ENCODE measurements around the gene AEN. TPM values are rescaled to one million over a fixed set of nuclear protein-coding genes. Genes with fewer than 3 reads are reported as not detected.
A peak's percentile ranks its signal among the peaks of the same experiment; 100 is the strongest.
"Not testable (repeated sequence)": the region's sequence is repeated elsewhere in the genome, so short reads cannot be mapped to it uniquely, and the experiment has no call there.

Gene AEN
- total RNA-seq, 1 donor from 2014 or later = 48.4 TPM

DNA sequence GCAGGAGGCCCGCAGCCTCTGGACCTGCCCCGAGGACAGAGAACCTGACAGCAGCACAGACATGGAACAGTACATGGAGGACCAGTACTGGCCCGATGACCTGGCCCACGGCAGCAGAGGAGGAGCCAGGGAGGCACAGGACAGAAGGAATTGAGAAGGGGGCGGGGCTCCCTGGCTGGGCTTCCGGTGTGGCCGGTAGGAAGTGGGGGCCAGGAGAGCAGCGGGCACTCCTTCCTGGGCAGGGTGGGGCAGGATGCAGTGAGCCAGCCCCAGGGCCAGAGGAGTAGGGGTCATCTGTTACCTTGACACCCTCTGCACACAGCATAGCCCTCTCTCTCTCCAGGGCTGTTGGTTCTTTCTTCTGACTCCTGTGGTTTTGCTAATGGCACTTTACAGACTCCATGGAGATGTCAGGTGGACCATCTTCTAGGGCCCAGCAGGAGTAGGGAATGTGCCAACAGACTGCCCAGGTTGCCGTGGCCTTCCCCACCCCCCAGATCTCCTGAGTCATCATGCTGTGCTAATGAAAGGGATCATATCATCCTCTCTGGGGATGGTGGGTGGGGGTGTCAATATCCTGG is 9.1 kb downstream of the AEN start:
- no peaks in the 10 kb centered on the region for H3K27me3 ChIP-seq (ENCODE audit: control insufficient read depth, insufficient read depth, low read length)
- peak; percentile 55 for DNase-seq (ENCODE audit: low read depth)
- FAIRE-seq = no peak
- TF ChIP-seq, protein P1, sequence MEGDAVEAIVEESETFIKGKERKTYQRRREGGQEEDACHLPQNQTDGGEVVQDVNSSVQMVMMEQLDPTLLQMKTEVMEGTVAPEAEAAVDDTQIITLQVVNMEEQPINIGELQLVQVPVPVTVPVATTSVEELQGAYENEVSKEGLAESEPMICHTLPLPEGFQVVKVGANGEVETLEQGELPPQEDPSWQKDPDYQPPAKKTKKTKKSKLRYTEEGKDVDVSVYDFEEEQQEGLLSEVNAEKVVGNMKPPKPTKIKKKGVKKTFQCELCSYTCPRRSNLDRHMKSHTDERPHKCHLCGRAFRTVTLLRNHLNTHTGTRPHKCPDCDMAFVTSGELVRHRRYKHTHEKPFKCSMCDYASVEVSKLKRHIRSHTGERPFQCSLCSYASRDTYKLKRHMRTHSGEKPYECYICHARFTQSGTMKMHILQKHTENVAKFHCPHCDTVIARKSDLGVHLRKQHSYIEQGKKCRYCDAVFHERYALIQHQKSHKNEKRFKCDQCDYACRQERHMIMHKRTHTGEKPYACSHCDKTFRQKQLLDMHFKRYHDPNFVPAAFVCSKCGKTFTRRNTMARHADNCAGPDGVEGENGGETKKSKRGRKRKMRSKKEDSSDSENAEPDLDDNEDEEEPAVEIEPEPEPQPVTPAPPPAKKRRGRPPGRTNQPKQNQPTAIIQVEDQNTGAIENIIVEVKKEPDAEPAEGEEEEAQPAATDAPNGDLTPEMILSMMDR (IDR thresholded peaks at IDR 0.05; ENCODE audit: insufficient read depth, low read length, severe bottlenecking) = no peak
- peaks cover 33% of the 10 kb centered on the region for H3K36me3 ChIP-seq (ENCODE audit: control insufficient read depth, insufficient read depth, low read length)
- no peak overlapping the region for H3K4me3 ChIP-seq (ENCODE audit: low read depth, low read length)

DNA sequence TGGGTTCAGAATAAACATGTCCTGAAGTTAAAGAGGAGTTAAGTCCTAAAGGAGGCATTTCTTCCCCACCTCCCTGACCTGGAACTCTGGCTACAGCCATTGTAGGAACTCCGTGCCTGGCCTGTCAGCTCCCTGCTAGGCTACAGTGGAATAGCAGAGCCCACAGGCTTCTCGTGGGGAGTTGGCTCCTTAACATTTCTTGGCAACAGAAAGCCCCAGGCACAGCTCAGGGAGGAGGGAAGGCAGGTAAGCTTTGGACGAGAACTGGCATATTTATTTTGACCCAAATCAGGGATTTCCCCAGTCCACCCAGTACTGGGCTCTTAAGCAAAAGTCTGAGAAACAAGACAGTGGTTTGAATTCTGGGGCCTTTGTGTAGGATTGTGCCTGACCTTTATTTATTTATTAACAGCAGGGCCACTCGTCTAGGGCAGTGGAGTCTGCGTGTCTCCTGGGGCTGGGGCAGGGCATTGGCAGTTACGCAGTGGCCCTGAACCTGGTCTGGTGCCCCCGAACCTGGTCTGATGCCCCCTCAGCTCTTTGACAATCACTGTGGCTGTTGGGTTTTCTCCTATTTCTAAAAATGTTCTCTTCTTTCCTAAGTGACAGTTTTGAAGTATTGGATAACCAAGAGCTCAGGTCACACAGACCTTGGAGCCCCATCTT is 9.8 kb downstream of the AEN start:
- FAIRE-seq (no peak), DNase-seq (ENCODE audit: low read depth) (no peak)
- Histone ChIP-seq H3K27me3 (ENCODE audit: control insufficient read depth, insufficient read depth, low read length) (no peaks in the 10 kb centered on the region), H3K36me3 (ENCODE audit: control insufficient read depth, insufficient read depth, low read length) (peaks cover 33% of the 10 kb centered on the region), H3K4me3 (ENCODE audit: low read depth, low read length) (no peak overlapping the region)
- TF ChIP-seq, protein P1 (IDR thresholded peaks at IDR 0.05; ENCODE audit: insufficient read depth, low read length, severe bottlenecking) = no peak

DNA sequence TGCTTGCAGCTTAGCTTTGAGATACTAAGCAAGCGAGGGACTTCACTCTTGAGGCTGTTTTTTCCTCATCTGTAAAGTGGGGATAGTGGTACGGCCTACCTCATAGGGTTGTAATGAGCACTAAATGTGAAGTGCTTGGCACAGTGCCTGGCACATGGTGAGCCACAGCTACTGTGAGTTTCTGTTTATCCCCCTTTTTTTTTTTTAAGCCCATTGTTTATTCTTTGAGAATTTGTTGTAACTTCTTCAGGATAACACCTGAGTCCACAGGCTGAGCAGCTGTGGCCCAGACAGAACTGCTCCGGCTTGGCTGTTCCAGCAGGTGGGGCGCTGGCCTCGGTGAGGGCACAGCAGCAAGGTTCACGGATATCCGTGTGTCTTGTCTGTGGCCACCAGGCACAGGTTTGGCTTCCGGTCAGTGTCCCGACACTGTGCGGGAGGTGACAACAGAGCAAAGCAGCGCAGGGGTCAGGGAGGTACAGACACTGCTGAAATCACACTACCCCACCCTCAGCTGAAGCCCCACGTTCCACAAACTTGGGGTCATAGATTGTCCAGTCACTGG is 10.4 kb downstream of the AEN start:
- no peak overlapping the region for H3K4me3 ChIP-seq (ENCODE audit: low read depth, low read length)
- DNase-seq (ENCODE audit: low read depth) (no peak), FAIRE-seq (no peak)
- H3K36me3 ChIP-seq (ENCODE audit: control insufficient read depth, insufficient read depth, low read length) = peaks cover 27% of the 10 kb centered on the region
- H3K27me3 ChIP-seq (ENCODE audit: control insufficient read depth, insufficient read depth, low read length) = no peaks in the 10 kb centered on the region
- TF ChIP-seq, protein P1 (IDR thresholded peaks at IDR 0.05; ENCODE audit: insufficient read depth, low read length, severe bottlenecking) = no peak

DNA sequence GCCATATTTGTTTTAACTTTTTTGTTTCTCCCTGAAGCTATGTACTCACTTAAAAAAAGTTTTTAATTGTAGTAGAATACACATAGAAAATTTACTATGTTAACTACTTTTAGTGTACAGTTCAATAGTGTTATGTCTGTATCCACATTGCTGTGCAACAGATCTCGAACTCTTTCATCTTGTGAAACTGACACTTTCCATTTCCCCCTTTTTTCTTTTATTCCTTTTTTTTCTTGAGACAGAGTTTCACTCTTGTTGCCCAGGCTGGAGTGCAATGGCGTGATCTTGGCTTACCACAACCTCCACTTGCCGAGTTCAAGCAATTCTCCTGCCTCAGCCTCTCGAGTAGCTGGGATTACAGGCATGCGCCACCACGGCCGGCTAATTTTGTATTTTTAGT is 11.7 kb downstream of the AEN start:
- H3K27me3 ChIP-seq (ENCODE audit: control insufficient read depth, insufficient read depth, low read length); DNase-seq (ENCODE audit: low read depth); FAIRE-seq; H3K4me3 ChIP-seq (ENCODE audit: low read depth, low read length): not testable (repeated sequence)
- peaks cover 23% of the 10 kb centered on the region for H3K36me3 ChIP-seq (ENCODE audit: control insufficient read depth, insufficient read depth, low read length)

DNA sequence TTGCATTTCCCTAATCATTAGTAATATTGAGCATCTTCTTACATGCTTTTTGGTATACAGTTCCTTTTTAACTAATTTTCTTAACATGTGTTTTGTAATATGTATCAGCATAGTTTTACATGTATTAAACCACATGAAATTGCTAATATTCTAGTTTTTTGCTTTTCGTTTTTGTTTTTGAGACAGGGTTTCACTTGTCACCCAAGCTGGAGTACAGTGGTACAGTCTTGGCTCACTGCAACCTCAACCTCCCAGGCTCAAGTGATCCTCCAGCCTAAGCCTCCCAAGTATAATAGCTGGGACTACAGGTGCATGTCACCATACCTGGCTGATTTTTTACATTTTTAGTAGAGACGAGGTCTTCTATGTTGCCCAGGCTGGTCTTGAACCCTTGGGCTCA is 13.3 kb downstream of the AEN start:
- FAIRE-seq = no peak
- TF ChIP-seq, protein P1 (IDR thresholded peaks at IDR 0.05; ENCODE audit: insufficient read depth, low read length, severe bottlenecking) = no peak

DNA sequence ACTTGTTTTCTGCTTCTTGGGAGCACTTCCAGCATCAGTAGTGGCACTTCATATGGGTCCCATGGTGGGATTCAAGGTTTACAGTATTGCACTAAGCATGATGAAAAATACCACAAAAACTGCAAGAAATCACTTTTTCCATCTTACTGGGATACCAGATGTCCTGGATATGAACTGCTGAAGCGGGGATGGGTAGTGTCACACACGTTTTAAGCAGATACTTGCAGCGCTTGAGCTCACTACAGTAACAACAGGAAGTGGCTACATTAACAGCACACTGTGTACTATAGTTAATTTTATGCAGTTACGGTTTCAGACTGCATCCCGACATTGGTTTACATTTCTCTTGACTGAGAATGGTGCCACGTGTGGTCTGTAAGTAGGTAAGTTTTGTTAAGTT is 14.2 kb downstream of the AEN start:
- H3K4me3 ChIP-seq (ENCODE audit: low read depth, low read length) = no peak overlapping the region
- TF ChIP-seq, protein P1 (IDR thresholded peaks at IDR 0.05; ENCODE audit: insufficient read depth, low read length, severe bottlenecking) = no peak
- no peaks in the 10 kb centered on the region for H3K27me3 ChIP-seq (ENCODE audit: control insufficient read depth, insufficient read depth, low read length)
- peaks cover 7% of the 10 kb centered on the region for H3K36me3 ChIP-seq (ENCODE audit: control insufficient read depth, insufficient read depth, low read length)
- no peak for FAIRE-seq
- no peak for DNase-seq (ENCODE audit: low read depth)

More for the DNA sequence above, 13.3 kb downstream of the AEN start:
- peaks cover 13% of the 10 kb centered on the region for H3K36me3 ChIP-seq (ENCODE audit: control insufficient read depth, insufficient read depth, low read length)
- H3K4me3 ChIP-seq (ENCODE audit: low read depth, low read length) = no peak overlapping the region
- no peaks in the 10 kb centered on the region for H3K27me3 ChIP-seq (ENCODE audit: control insufficient read depth, insufficient read depth, low read length)
- no peak for DNase-seq (ENCODE audit: low read depth)
